ENCODE results near the gene BOD1L2. TPM values are rescaled to one million over a fixed set of nuclear protein-coding genes. Genes with fewer than 3 reads are reported as not detected.
A peak's percentile ranks its signal among the peaks of the same experiment; 100 is the strongest.

Gene BOD1L2
- total and polyA plus RNA-seq, 2 of the 13 experiments (the other 11 are each of a cell fraction or from before 2014, with no cell fraction given): not detected

GRCh38 chr18:57125627-57126026 lies 21.3 kb upstream of the BOD1L2 start (continued):
- no peak for TF ChIP-seq ZNF142 (CRISPR knock-in tag; IDR thresholded peaks at IDR 0.05)
- TF ChIP-seq POLR2A (IDR thresholded peaks at IDR 0.05; ENCODE audit: insufficient read depth in 1 of 2, low read depth in 2 of 2, low read length in 2 of 2): no peak

- H3K27ac ChIP-seq (ENCODE audit: extremely low read length, insufficient read depth, low read length): no peak overlapping the region
- H3K27me3 ChIP-seq (ENCODE audit: control insufficient read depth in 1 of 2, insufficient read depth in 2 of 2, low read length in 2 of 2): no peaks in the 10 kb centered on the region
- no peak for DNase-seq (ENCODE audit: low spot score)
- WGBS (ENCODE audit: low lambda C conversion rate): 21% methylated on average over 6 of the region's 8 CpGs
- intact Hi-C loops (cut with micrococcal nuclease; ENCODE audit: unreplicated experiment): loop anchor here (10.0 kb wide), 1 partner anchor 264 kb away; no protein-coding TSS in a partner anchor
- BruUV-seq (replicated peaks): no TSS peak
- FAIRE-seq: no peak
- H3K4me1 ChIP-seq (ENCODE audit: insufficient read depth, low read length): peaks cover 8% of the 10 kb centered on the region; the same call in 1 of the 2 replicates
- H4K20me1 ChIP-seq (ENCODE audit: insufficient read depth, low read length): no peaks in the 10 kb centered on the region
- no peak overlapping the region for H3K9ac ChIP-seq (ENCODE audit: insufficient read depth, low read depth, low read length)
- ATAC-seq: peak; percentile 75
- in situ Hi-C loops (cut with HindIII; ENCODE audit: extremely low pct_ligation_motif_present, low pct_unique_long_range_greater_than_20kb): no loop called here
- no peaks in the 10 kb centered on the region for H3K36me3 ChIP-seq (replicated peaks in 1 of 2; ENCODE audit: control insufficient read depth in 1 of 2, insufficient read depth in 2 of 2, low read length in 2 of 2)
- H3K79me2 ChIP-seq (ENCODE audit: insufficient read depth, low read length): no peaks in the 10 kb centered on the region
- no peaks in the 10 kb centered on the region for H3K9me3 ChIP-seq (ENCODE audit: low read length)
- H3K4me2 ChIP-seq (ENCODE audit: low read depth, low read length): no peak overlapping the region
- POLR2A ChIA-PET: no interaction called here
- no peak overlapping the region for H3K4me3 ChIP-seq (replicated peaks in 1 of 3; ENCODE audit: insufficient read depth in 1 of 3, low read depth in 2 of 3, low read length in 3 of 3)
- H2AFZ ChIP-seq (ENCODE audit: low read length): no peak overlapping the region
- CTCF ChIA-PET (ENCODE audit: low intra/inter-chr PET ratio, low total read pairs): no interaction called here
- no peak for TF ChIP-seq ATF3 (CRISPR knock-in tag; IDR thresholded peaks at IDR 0.05)
- no peak for TF ChIP-seq CC2D1A (CRISPR knock-in tag; IDR thresholded peaks at IDR 0.05)
- no peak for TF ChIP-seq SNAI1 (CRISPR knock-in tag; IDR thresholded peaks at IDR 0.05; ENCODE audit: borderline replicate concordance)
- no peak for TF ChIP-seq UBTF (CRISPR knock-in tag; IDR thresholded peaks at IDR 0.05)
- no peak for TF ChIP-seq HOMEZ (CRISPR knock-in tag; IDR thresholded peaks at IDR 0.05; ENCODE audit: low read depth)
- TF ChIP-seq YEATS2 (CRISPR knock-in tag; IDR thresholded peaks at IDR 0.05; ENCODE audit: borderline replicate concordance): no peak
These were observed 18.5 kb upstream of the BOD1L2 start for GRCh38 chr18:57128220-57128932.
